Liver (tissue), 9 donors: ENCODE results near the gene NSL1. TPM values are rescaled to one million over a fixed set of nuclear protein-coding genes. Genes with fewer than 3 reads are reported as not detected.

Experiments used
- DNase-seq: peaks from one replicate; pipeline ENCODE4 v3.0.0-alpha.2; 2017; ENCODE audit warnings: low spot score
- H3K27ac ChIP-seq, 2 donors: one replicate each; pipeline ENCODE4 v1.7.0; 2013; ENCODE audit warnings: inconsistent platforms in 2 of 2, low read length in 2 of 2, control low read depth in 1 of 2, low read depth in 1 of 2, mild to moderate bottlenecking in 1 of 2
- H3K27me3 ChIP-seq, 4 donors: one replicate each; pipeline versions ENCODE4 v1.6.1 to v1.7.0; 2013; ENCODE audit warnings: low read length in 3 of 4, inconsistent platforms in 1 of 4, mild to moderate bottlenecking in 1 of 4, moderate library complexity in 1 of 4; ENCODE audit not compliant: control insufficient read depth in 4 of 4, insufficient read depth in 4 of 4
- H3K36me3 ChIP-seq, 4 donors: one replicate each; pipeline versions ENCODE4 v1.6.1 to v1.7.0; 2013; ENCODE audit warnings: low read length in 3 of 4, mild to moderate bottlenecking in 3 of 4, low read depth in 1 of 4, moderate library complexity in 1 of 4; ENCODE audit not compliant: control insufficient read depth in 4 of 4, insufficient read depth in 3 of 4
- H3K4me1 ChIP-seq, 4 donors: one replicate each; pipeline versions ENCODE4 v1.6.1 to v1.7.0; 2013; ENCODE audit warnings: low read length in 3 of 4, mild to moderate bottlenecking in 3 of 4, moderate library complexity in 1 of 4; ENCODE audit not compliant: control insufficient read depth in 4 of 4, insufficient read depth in 4 of 4
- H3K4me3 ChIP-seq, 3 donors: one replicate each; pipeline versions ENCODE4 v1.6.1 to v1.7.0; 2013; ENCODE audit warnings: low read length in 3 of 3, control low read depth in 1 of 3, low read depth in 1 of 3, mild to moderate bottlenecking in 1 of 3
- H3K9ac ChIP-seq, 2 donors: one replicate each; pipeline ENCODE4 v1.7.0; 2013; ENCODE audit warnings: low read length in 2 of 2, mild to moderate bottlenecking in 2 of 2, moderate library complexity in 2 of 2, control low read depth in 1 of 2, low read depth in 1 of 2
- H3K9me3 ChIP-seq, 4 donors: one replicate each; pipeline versions ENCODE4 v1.6.1 to v1.7.0; 2013; ENCODE audit warnings: low read length in 3 of 4; ENCODE audit not compliant: control insufficient read depth in 4 of 4
- ATF3 ChIP-seq: IDR thresholded peaks from 2 replicates; pipeline ENCODE4 v1.6.1; 2016; ENCODE audit warnings: antibody characterized with exemption
- CTCF ChIP-seq: fragments of 150-350 bp; IDR thresholded peaks from 2 replicates; pipeline ENCODE4 v1.5.1; 2017; ENCODE audit warnings: improper control_type of control experiment, low read depth, low read length; ENCODE audit not compliant: missing input control
- EGR1 ChIP-seq, 2 donors: IDR thresholded peaks; 2 replicates each; pipeline ENCODE4 v1.6.1; 2016 to 2018; ENCODE audit warnings: antibody characterized with exemption in 2 of 2, low read depth in 2 of 2
- FOXA1 ChIP-seq: IDR thresholded peaks from 2 replicates; pipeline ENCODE4 v1.6.1; 2016; ENCODE audit warnings: antibody characterized with exemption
- GABPA ChIP-seq, 2 donors: IDR thresholded peaks in 1 of 2; conservative IDR thresholded peaks in 1 of 2; 2 replicates each; pipeline ENCODE4 v1.6.1; 2016; ENCODE audit warnings: antibody characterized with exemption in 2 of 2, mild to moderate bottlenecking in 1 of 2, moderate library complexity in 1 of 2
- HNF4A ChIP-seq, 2 donors: conservative IDR thresholded peaks; 2 replicates each; pipeline ENCODE4 v1.6.1; 2016; ENCODE audit warnings: antibody characterized with exemption in 2 of 2, mild to moderate bottlenecking in 2 of 2
- HNF4G ChIP-seq: IDR thresholded peaks from 2 replicates; pipeline ENCODE4 v1.6.1; 2016; ENCODE audit warnings: antibody characterized with exemption
- JUND ChIP-seq, 2 donors: IDR thresholded peaks; 2 replicates each; pipeline ENCODE4 v1.6.1; 2016; ENCODE audit warnings: antibody characterized with exemption in 2 of 2
- MAX ChIP-seq: IDR thresholded peaks from 2 replicates; pipeline ENCODE4 v1.6.1; 2016; ENCODE audit warnings: antibody characterized with exemption
- NR2F2 ChIP-seq: IDR thresholded peaks from 2 replicates; pipeline ENCODE4 v1.6.1; 2016; ENCODE audit warnings: antibody characterized with exemption
- RAD21 ChIP-seq, 2 donors: IDR thresholded peaks; 2 replicates each; pipeline ENCODE4 v1.6.1; 2016; ENCODE audit warnings: antibody characterized with exemption in 2 of 2, mild to moderate bottlenecking in 2 of 2
- REST ChIP-seq: IDR thresholded peaks from 2 replicates; pipeline ENCODE4 v1.6.1; 2016; ENCODE audit warnings: antibody characterized with exemption, mild to moderate bottlenecking
- RXRA ChIP-seq, 2 donors: IDR thresholded peaks; 2 replicates each; pipeline ENCODE4 v1.6.1; 2017 to 2018; ENCODE audit warnings: antibody characterized with exemption in 2 of 2, mild to moderate bottlenecking in 1 of 2
- TAF1 ChIP-seq: conservative IDR thresholded peaks from 2 replicates; pipeline ENCODE4 v1.6.1; 2016; ENCODE audit warnings: antibody characterized with exemption, mild to moderate bottlenecking
- ZBTB33 ChIP-seq: IDR thresholded peaks from 2 replicates; pipeline ENCODE4 v1.6.1; 2016; ENCODE audit warnings: antibody characterized with exemption
- WGBS: extraction: QIAGEN DNeasy Blood & Tissue Kit; methylation state at CpG from one replicate; pipeline ENCODE4 v1.1.7; 2013; 5-methylcytosine and 5-hydroxymethylcytosine counted together
- polyA plus RNA-seq, 2 donors: library from polyadenylated mRNA; stranded (reverse) in 1 of 2; unstranded in 1 of 2; fragments of 200-250 nt in 1 of 2; fragments of >200 nt in 1 of 2; fragmentation: Nextera tagmentation in 1 of 2; extraction: Ambion mirVana in 1 of 2; gene quantifications; one replicate each; pipeline versions ENCODE4 v1.2.1 to v1.2.3, GENCODE V29; 2013 to 2015
- total RNA-seq, 2 donors: library from RNA; depleted of rRNA; stranded (reverse); fragments of >200 nt; gene quantifications; one replicate each; pipeline ENCODE4 v1.2.3, GENCODE V29; 2014
- donor health status: healthy.
- donor health status: healthy.
- donor health status: healthy.
- donor health status: healthy.
- donor health status: healthy.

NSL1 gene
- total and polyA plus RNA-seq, 4 donors = 17.2 to 31.3 (median 18.7) TPM

GRCh38 chr1:212777151-212777550, 14.4 kb downstream of the NSL1 start:
- Histone ChIP-seq H3K27ac (no peak overlapping the region), H3K4me3 (no peak overlapping the region), H3K4me1 (no peaks in the 10 kb centered on the region), H3K36me3 (peaks cover 0 to 7% (median 6%) of the 10 kb centered on the region in 4 donors), H3K9ac (no peak overlapping the region), H3K27me3 (no peaks in the 10 kb centered on the region), H3K9me3 (no peaks in the 10 kb centered on the region)
- no peak for DNase-seq
- TF ChIP-seq EGR1 (IDR thresholded peaks at IDR 0.05; ENCODE audit: low read depth in 2 of 2) (no peak), JUND (IDR thresholded peaks at IDR 0.05) (no peak), HNF4A (conservative IDR thresholded peaks at IDR 0.05) (no peak), TAF1 (no peak)
- 90% methylated on average over 3 of the region's 3 CpGs for WGBS

- Histone ChIP-seq H3K27me3 (no peaks in the 10 kb centered on the region), H3K27ac (no peak overlapping the region), H3K36me3 (peaks cover 0 to 4% (median 1%) of the 10 kb centered on the region in 4 donors), H3K9me3 (no peaks in the 10 kb centered on the region), H3K4me1 (no peaks in the 10 kb centered on the region), H3K9ac (no peak overlapping the region), H3K4me3 (no peak overlapping the region)
- DNase-seq = no peak
- no peak for TF ChIP-seq GABPA (IDR thresholded peaks at IDR 0.05 in 1 of 2, conservative IDR thresholded peaks at IDR 0.05 in 1 of 2)
- no peak for TF ChIP-seq ZBTB33
- TF ChIP-seq ATF3 = no peak
- no peak for TF ChIP-seq RAD21 (IDR thresholded peaks at IDR 0.05)
Measured at GRCh38 chr1:212775241-212775640, 16.3 kb downstream of the NSL1 start.

GRCh38 chr1:212774584-212774983, 17.0 kb downstream of the NSL1 start:
- Histone ChIP-seq H3K36me3 (peaks cover 0 to 4% (median 1%) of the 10 kb centered on the region in 4 donors), H3K9ac (no peak overlapping the region), H3K9me3 (peaks cover 0 to 4% (median 0%) of the 10 kb centered on the region in 4 donors), H3K27me3 (no peaks in the 10 kb centered on the region), H3K4me3 (no peak overlapping the region), H3K27ac (no peak overlapping the region), H3K4me1 (no peaks in the 10 kb centered on the region)
- WGBS = 90% methylated on average over 2 of the region's 2 CpGs
- no peak for TF ChIP-seq TAF1
- no peak for TF ChIP-seq HNF4A (conservative IDR thresholded peaks at IDR 0.05)
- TF ChIP-seq CTCF = no peak
- no peak for TF ChIP-seq FOXA1
- TF ChIP-seq HNF4G = no peak
- no peak for TF ChIP-seq REST
- no peak for TF ChIP-seq NR2F2
- TF ChIP-seq EGR1 (IDR thresholded peaks at IDR 0.05; ENCODE audit: low read depth in 2 of 2) = no peak
- TF ChIP-seq RAD21 (IDR thresholded peaks at IDR 0.05) = no peak
- no peak for TF ChIP-seq RXRA (IDR thresholded peaks at IDR 0.05)
- no peak for TF ChIP-seq MAX
- no peak for TF ChIP-seq ATF3
- no peak for DNase-seq
